Mononuclear cell (primary cell): ENCODE measurements around the gene MMP8. TPM values are rescaled to one million over a fixed set of nuclear protein-coding genes. Genes with fewer than 3 reads are reported as not detected.

ENCODE experiments used
- total RNA-seq: library from RNA; depleted of rRNA; stranded (reverse); fragments of >200 nt; gene quantifications from one replicate; pipeline ENCODE4 v1.2.3, GENCODE V29; 2012

Gene MMP8
- total RNA-seq, 1 donor = 0.10 TPM

Other genes with a start within 250 kb of the MMP8 start
- 0.31 TPM for gene MMP7, start 194.2 kb downstream of the MMP8 start, total RNA-seq
- gene MMP20, start 99.6 kb downstream of the MMP8 start, total RNA-seq = 0.10 TPM
- not detected for gene MMP27, start 19.2 kb downstream of the MMP8 start, total RNA-seq
- 0.31 TPM for gene MMP10, start 55.7 kb upstream of the MMP8 start, total RNA-seq
- gene MMP1, start 73.2 kb upstream of the MMP8 start, total RNA-seq = 0.52 TPM
- gene MMP3, start 118.7 kb upstream of the MMP8 start, total RNA-seq = not detected
- not detected for gene MMP12, start 150.0 kb upstream of the MMP8 start, total RNA-seq
- not detected for gene MMP13, start 230.8 kb upstream of the MMP8 start, total RNA-seq